Activated CD4-positive, alpha-beta T cell treated with anti-CD3 and anti-CD28 coated beads, Interleukin-10, Interleukin-2, amounts not matched to agents 100 ng/mL and 50 ng/mL, durations not matched to agents 16 hours and 8 hours (primary cell): Measurements from ENCODE around the gene DPP9.

ENCODE experiments used
- DNase-seq: peaks from one replicate; pipeline ENCODE4 v3.0.0-alpha.2; 2020

Gene DPP9

GRCh38 chr19:4653793-4654436 lies 69.7 kb downstream of the DPP9 start:
- DNase-seq: no peak

- DNase-seq: no peak
These were observed 71.6 kb downstream of the DPP9 start for GRCh38 chr19:4652075-4652474.

DNA sequence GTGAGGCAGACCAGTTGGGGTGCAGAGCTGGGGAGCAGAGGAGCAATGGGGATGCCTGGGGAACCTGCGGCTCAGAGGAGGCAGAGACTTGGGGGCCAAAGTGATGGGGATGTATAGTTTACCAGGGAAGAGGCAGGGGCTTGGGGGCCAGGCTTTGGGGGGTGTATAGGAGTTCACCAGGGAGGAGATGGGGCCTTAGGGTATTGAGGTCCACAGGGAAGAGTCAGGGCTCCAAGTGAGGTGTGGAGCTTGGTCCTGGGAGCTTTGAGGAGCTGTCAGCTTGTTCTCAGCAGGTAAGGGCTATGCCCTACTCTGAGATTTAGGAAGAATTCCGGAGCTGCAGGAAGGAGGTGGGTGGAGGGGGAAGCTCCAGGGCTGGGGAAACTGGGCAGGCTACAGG lies 73.5 kb downstream of the DPP9 start:
- DNase-seq: no peak

GRCh38 chr19:4649392-4650047 lies 74.1 kb downstream of the DPP9 start:
- no peak for DNase-seq

DNA sequence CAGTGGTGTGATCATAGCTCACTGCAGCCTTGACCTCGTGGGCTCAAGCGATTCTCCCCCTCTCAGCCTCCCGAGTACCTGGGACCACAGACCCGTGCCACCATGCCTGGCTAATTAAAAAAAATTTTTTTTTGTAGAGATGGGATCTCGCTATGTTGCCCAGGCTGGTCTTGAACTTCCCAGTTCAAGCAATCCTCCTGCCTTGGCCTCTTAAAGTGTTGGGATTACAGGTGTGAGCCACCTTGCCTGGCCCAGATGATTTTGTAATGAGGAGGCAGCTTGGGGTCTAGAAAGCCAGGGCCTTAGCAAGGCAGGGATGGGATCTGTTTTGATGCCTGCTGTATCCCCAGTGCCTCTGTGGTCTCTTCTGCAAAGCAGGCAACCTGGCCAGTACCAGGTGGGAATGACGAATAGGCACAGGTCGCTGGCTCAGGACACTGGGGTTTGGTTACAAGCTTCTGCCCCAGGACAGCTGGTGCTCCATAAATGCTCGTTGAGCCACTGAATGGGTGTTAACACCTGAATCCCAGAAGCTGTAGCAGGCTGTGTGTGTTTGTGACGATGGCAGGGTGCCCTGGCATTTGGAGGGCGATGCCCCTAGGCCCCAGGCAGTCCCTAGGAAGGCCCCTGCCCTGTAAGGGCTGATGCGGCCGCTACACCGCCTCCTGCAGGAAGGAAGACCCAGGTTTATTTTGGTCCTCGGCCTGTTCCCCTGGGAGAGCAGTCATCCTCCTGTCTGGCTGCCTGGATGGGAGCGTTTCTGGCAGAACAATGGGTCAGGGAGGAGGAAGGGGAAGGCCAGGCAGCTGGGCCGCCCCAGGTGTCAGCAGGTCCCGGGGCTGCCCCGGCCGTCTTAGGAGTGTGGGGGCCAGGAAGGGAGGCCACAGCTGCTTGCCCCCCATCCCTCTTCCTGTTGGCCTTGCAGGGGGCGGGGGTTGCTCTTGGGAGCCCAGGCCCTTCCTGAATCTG lies 75.7 kb downstream of the DPP9 start:
- DNase-seq: no peak

DNA sequence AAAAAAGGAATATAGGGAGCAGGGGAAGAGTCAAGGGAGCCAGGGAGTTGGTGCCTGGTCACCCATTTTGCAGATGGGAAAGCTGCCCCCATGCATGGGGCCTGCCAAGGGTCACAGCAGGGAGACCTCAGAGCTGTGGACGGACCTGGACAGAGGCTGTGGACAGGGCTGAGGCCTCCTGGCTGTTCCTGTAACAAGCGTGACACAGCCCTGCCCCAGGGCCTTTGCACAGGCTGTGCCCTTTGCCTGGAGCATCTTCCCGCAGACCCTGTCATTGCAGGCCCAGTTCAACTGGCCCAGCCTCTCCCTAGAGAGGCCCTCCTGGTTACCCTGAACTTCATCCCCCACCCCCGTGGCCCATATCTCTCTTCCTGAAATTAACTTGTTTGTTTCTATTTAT lies 77.9 kb downstream of the DPP9 start:
- DNase-seq: no peak

GRCh38 chr19:4642625-4643024 lies 81.0 kb downstream of the DPP9 start:
- DNase-seq: no peak

DNA sequence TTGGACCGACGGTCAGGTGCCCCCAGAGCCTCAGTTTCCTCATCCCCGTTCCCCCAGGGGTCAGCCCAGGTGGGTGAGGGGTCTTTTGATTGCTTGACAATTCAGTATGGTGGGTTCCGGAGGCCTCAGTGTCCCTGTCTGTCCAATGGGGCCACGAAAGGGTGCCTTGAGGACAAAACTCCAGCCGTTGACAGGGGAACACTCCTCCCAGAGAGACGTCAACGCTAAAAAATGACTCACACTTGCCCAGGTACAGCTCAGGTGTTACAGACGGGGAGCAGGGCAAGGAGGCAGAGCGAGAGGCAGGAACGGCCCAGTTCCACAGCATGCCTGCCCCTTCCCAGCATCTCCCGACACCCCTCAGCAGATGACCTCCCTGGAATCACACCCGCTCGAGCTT lies 82.5 kb downstream of the DPP9 start:
- DNase-seq: no peak

- no peak for DNase-seq
These were observed 83.2 kb downstream of the DPP9 start for GRCh38 chr19:4640247-4641000.

GRCh38 chr19:4639531-4640246 lies 84.0 kb downstream of the DPP9 start:
- no peak for DNase-seq

GRCh38 chr19:4638828-4639530 lies 84.7 kb downstream of the DPP9 start, which contains the start of gene TNFAIP8L1:
TSS of gene TNFAIP8L1 (plus strand) at chr19:4639516. CDS start at chr19:4651870, 12,354 bp downstream.
- peak; percentile 100 for DNase-seq

DNA sequence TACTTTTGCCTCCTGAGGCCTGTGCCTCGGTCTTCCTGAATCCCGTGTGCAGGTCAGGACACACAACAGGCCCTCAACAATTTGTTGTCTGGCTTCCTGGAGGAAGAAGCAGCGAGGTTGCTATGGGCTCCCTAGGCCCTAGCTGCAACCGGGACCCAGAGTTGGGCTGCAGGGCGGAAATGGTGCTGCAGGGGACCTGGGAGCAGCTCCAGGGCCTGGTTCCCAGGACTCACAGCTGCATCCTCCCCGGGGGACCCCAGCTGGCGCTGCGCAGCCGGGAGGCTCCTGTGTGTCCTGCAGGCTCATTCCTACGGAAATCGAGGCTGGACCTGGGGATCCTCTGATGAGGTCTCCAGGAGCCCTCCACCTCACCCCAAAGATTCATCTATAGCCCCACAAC lies 85.3 kb downstream of the DPP9 start:
- no peak for DNase-seq

GRCh38 chr19:4636761-4637160 lies 86.9 kb downstream of the DPP9 start:
- DNase-seq: no peak

DNA sequence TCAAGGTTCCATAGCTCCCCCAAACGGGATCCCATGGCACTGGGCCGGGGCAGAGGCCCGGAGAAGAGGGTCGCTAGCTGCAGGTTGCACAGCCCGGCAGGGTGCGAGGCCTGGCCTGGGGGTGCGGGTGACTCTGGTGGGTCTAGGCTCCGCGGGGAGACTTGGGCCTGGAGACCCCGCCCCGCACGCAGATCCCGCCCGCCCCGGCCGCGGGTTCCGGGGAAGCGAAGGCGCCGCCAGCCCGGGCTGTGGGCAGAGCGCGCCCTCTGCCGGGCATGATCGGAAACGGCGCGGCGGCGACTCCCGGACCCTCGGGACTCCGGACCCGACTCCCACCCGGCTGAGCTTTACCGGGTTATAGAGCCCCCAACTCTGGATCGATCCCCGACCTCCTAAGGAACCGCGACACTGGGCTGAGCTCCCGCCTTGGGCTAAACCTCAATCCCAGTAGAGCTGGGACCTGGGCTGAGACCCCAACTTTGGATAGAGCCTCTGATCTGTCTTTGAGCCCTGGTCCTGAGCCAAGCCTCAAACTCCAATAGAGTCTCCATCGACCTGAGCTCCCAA lies 87.4 kb downstream of the DPP9 start:
- peak; percentile 81 for DNase-seq

DNA sequence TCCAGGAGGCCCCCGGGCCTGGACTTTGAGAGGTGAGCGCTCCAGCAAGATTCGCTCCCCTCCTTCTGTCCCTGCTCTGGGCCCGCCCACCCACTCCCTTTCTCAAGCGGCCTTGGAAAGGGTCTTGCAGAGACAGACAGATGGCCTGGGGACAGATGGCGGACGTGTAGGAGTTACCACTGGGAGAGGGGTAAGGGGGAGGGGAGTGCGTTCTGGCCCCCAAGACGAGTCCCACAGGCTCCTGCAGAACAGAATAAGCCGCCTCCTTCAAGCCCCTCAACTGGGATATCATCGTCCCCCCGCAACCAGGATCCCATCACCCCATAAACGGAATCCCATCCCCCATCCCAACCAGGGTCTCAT lies 87.9 kb downstream of the DPP9 start:
- DNase-seq: no peak

DNA sequence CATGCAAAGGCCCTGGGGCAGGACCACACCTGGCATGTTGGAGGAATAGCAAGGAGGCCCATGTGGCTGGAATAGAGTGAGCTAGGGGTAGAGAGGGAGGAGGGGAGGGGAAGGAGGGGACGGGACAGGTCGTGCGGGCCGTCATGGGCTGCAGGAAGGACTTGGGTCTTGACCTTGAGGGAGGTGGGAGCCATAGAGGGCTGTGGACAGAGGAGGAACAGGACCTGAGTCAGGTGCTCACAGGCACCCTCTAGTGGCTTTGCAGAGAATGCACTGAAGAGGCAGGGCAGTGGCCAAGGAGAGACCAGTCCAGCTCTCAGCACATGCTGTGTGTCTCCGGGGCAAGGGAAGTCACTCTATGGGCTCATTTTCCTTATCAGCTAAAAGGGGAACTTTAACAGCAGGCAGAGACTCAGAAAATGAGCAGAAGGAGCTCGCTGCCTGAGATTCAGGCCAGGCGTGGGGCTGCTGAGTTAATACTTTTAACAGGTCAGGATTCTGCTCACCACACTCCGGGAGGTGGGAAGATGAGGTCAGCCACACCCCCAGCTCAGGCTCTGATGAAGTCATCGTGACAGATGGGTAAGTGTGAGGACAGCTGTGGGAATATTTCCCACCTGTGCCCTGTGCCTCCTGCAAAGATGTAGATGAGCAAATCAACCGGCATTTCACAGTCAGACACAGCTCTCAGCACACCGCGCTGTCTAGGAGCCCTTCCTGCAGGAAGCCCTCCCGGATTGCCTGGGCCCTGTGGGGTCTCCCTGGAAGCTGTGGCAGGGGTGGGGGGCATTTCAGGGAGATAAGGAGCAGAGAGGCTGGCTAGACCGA lies 90.3 kb downstream of the DPP9 start:
- peak; percentile 76 for DNase-seq
